Progenitor cell of endocrine pancreas (in vitro differentiated cells): ENCODE measurements around the gene FMN2. TPM values are rescaled to one million over a fixed set of nuclear protein-coding genes. Genes with fewer than 3 reads are reported as not detected.

ENCODE experiments used
- DNase-seq: peaks from one replicate; pipeline ENCODE4 v3.0.0; 2021; ENCODE audit warnings: low spot score; ENCODE audit not compliant: unreplicated experiment
- H3K27ac Mint-ChIP-seq: 2 replicates; pipeline ENCODE4 v1.8.0; 2021; ENCODE audit warnings: mild to moderate bottlenecking, moderate library complexity, mixed read lengths
- H3K27me3 Mint-ChIP-seq: 2 replicates; pipeline ENCODE4 v1.8.0; 2021; ENCODE audit warnings: mixed read lengths
- H3K36me3 Mint-ChIP-seq: 2 replicates; pipeline ENCODE4 v1.8.0; 2022; ENCODE audit warnings: mixed read lengths; ENCODE audit not compliant: insufficient read depth
- H3K4me1 Mint-ChIP-seq: 2 replicates; pipeline ENCODE4 v1.8.0; 2021; ENCODE audit warnings: low read depth, mixed read lengths
- H3K4me3 Mint-ChIP-seq: 2 replicates; pipeline ENCODE4 v1.8.0; 2021; ENCODE audit warnings: low read depth, mild to moderate bottlenecking, moderate library complexity, mixed read lengths
- H3K9me3 Mint-ChIP-seq: 2 replicates; pipeline ENCODE4 v1.8.0; 2021; ENCODE audit warnings: low read depth, mixed read lengths
- total RNA-seq: library from RNA; stranded (reverse); gene quantifications from 2 replicates; pipeline ENCODE4 v1.2.1, GENCODE V29; 2021
- TF ChIP-seq, protein P1 (sequence below): fragments of 200-600 bp; sonication (generic); IDR thresholded peaks from one replicate; pipeline ENCODE4 v1.5.0; 2021; ENCODE audit warnings: antibody characterized with exemption, mild to moderate bottlenecking; ENCODE audit not compliant: unreplicated experiment

The FMN2 gene
- total RNA-seq, 1 donor from 2014 or later, result 3.2 TPM

DNA sequence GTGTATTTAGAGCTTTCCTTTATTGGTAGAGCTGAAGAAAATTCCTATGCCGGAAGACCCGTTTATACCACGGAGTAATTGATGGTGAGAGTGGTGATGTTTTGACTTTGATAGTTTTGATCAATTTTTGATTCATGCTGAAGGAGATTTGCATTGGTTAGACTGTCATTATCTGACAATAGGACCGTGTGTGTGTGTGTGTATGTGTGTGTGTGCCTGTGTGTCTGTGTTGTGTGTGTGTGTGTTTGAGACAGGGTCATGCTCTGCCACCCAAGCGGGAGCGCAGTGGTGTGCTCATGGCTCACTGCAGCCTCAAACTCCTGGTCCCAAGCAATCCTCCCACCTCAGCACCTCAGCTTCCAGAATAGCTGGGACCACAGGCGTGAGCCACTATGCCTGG lies 9.6 kb downstream of the FMN2 start:
- no peaks in the 10 kb centered on the region for H3K4me1 Mint-ChIP-seq
- TF ChIP-seq, protein P1, sequence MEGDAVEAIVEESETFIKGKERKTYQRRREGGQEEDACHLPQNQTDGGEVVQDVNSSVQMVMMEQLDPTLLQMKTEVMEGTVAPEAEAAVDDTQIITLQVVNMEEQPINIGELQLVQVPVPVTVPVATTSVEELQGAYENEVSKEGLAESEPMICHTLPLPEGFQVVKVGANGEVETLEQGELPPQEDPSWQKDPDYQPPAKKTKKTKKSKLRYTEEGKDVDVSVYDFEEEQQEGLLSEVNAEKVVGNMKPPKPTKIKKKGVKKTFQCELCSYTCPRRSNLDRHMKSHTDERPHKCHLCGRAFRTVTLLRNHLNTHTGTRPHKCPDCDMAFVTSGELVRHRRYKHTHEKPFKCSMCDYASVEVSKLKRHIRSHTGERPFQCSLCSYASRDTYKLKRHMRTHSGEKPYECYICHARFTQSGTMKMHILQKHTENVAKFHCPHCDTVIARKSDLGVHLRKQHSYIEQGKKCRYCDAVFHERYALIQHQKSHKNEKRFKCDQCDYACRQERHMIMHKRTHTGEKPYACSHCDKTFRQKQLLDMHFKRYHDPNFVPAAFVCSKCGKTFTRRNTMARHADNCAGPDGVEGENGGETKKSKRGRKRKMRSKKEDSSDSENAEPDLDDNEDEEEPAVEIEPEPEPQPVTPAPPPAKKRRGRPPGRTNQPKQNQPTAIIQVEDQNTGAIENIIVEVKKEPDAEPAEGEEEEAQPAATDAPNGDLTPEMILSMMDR, result no peak
- H3K27me3 Mint-ChIP-seq, result peaks cover 52% of the 10 kb centered on the region
- H3K27ac Mint-ChIP-seq, result no peak overlapping the region
- no peaks in the 10 kb centered on the region for H3K9me3 Mint-ChIP-seq
- H3K4me3 Mint-ChIP-seq, result no peak overlapping the region
- no peak for DNase-seq
- H3K36me3 Mint-ChIP-seq, result no peaks in the 10 kb centered on the region

DNA sequence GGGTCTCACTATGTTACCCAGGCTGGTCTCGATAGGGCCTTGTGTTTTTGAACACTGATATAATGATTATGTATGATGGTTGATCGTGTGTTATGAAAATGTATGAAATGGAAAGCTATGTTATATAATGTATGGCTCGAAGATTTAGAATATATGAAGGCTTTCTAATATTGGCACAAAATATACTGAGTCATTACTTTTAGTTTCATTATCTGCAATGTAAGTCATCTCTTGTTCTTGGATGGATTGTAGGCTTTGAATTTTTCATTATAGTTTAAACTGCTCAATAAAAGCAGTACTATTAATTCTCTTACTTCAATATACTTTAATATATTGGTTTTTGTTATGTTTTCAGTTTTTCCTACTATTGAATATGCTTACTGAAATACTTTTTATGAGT lies 10.1 kb downstream of the FMN2 start:
- DNase-seq, result no peak

DNA sequence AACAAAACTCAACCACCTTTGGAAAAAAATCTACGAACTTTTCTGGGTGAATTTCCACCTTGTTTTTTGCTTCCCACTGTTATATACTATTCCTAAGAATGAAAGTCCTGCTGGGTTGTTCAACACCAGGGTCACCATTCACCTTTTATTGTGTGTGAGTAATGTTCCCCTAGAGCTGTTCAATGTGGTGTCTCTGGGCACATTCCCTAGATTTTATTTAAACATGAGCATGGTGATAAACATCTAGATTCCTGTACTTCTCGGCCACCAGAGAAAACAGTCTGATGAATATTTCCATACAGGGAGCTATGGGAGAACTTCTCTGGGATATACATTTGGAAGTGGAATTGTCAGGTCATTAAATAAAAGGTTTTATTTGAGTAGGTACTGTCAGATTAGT lies 13.0 kb downstream of the FMN2 start:
- H3K36me3 Mint-ChIP-seq, result no peaks in the 10 kb centered on the region
- H3K4me3 Mint-ChIP-seq, result no peak overlapping the region
- H3K4me1 Mint-ChIP-seq, result no peaks in the 10 kb centered on the region
- TF ChIP-seq, protein P1, result no peak
- no peak overlapping the region for H3K27ac Mint-ChIP-seq
- DNase-seq, result no peak
- peaks cover 37% of the 10 kb centered on the region for H3K27me3 Mint-ChIP-seq
- no peaks in the 10 kb centered on the region for H3K9me3 Mint-ChIP-seq

More for the DNA sequence above, 10.1 kb downstream of the FMN2 start:
- H3K36me3 Mint-ChIP-seq, result no peaks in the 10 kb centered on the region
- H3K27me3 Mint-ChIP-seq, result peaks cover 48% of the 10 kb centered on the region
- H3K4me1 Mint-ChIP-seq, result no peaks in the 10 kb centered on the region
- no peaks in the 10 kb centered on the region for H3K9me3 Mint-ChIP-seq
- H3K4me3 Mint-ChIP-seq, result no peak overlapping the region
- H3K27ac Mint-ChIP-seq, result no peak overlapping the region
- TF ChIP-seq, protein P1, result no peak

DNA sequence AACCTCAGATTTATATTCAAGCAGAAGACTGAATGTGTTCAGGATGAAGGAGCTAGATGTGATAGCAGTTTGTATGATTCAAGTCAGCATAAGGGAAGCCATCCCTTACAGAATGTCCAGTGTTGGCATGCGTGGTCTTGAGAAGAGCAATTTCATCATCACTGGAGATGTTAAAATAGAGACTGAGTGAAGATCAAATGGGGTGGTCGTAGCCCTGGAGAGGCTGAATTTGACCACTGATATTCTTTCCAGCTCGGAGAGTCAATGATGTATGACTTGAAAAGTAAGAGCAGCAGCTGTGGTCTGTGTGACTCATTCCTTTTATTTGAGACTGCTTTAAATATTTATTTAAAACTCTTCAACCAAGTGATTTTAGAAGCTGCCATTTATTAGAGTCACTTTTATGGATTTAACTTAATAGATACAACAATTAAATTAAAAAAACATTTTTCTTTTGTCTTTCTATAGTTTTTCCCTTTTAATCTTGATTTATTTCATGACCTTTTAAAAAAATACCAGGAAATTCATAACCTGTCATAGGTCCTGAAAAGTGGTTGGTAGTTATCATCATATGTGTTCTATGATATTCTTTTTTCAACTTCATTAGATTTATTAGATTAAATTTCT lies 15.5 kb downstream of the FMN2 start:
- H3K27me3 Mint-ChIP-seq, result peaks cover 19% of the 10 kb centered on the region
- no peaks in the 10 kb centered on the region for H3K36me3 Mint-ChIP-seq
- H3K4me3 Mint-ChIP-seq, result no peak overlapping the region
- no peaks in the 10 kb centered on the region for H3K4me1 Mint-ChIP-seq
- TF ChIP-seq, protein P1, result no peak
- no peaks in the 10 kb centered on the region for H3K9me3 Mint-ChIP-seq
- H3K27ac Mint-ChIP-seq, result no peak overlapping the region
- DNase-seq, result no peak

DNA sequence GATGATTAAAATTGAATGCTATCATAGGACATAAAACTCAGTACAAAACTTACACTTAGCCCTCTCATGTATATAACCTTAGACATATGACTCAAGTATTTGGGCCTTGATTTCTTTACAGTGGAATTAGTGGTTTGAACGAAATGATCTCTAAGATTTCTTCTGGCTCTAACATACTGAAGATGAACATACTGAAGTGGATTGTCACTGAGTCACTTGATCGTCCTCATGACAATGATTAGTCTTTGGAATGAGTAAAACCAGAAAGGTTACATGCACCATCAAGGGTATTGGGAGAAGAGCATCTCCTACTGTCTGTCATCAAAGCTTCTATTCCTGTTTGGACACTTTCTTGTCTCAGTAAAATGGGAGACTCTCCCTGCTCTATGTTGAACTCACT lies 17.4 kb downstream of the FMN2 start:
- H3K9me3 Mint-ChIP-seq, result no peaks in the 10 kb centered on the region
- no peak overlapping the region for H3K4me3 Mint-ChIP-seq
- TF ChIP-seq, protein P1, result no peak
- H3K4me1 Mint-ChIP-seq, result no peaks in the 10 kb centered on the region
- no peaks in the 10 kb centered on the region for H3K36me3 Mint-ChIP-seq
- DNase-seq, result no peak
- no peak overlapping the region for H3K27ac Mint-ChIP-seq
- peaks cover 12% of the 10 kb centered on the region for H3K27me3 Mint-ChIP-seq
